ENCODE data around the gene ZNF599. TPM values are rescaled to one million over a fixed set of nuclear protein-coding genes. Genes with fewer than 3 reads are reported as not detected.
A peak's percentile ranks its signal among the peaks of the same experiment; 100 is the strongest.

ZNF599 gene
- total and polyA plus RNA-seq, 4 experiments from 2014 or later, result 8.0 to 10.7 (median 9.9) TPM

DNA sequence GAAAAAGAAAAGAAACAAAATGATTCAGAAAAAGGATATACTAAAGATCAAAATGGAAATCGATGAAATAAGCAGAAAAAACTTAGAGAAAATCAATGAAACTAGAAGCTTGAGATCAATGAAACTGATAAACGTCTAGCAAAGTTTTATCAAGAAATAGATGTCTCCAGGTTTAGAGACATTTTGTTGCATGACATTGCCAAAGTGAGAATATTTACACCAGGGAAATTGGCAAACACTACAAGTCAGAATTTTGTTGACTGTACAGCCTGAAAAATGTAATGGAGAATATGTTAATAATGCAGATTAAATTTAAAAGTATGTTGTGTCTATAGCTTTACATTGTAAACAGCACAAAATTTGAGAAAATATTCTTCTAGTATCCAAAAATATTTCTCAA, 5.3 kb upstream of the ZNF599 start:
- peaks cover 0 to 3% (median under 1%) of the 10 kb centered on the region in 4 donors for H3K4me1 Mint-ChIP-seq
- Histone ChIP-seq H3K36me3 (ENCODE audit: insufficient read depth, low read length) (no peaks in the 10 kb centered on the region), H3K27me3 (ENCODE audit: insufficient read depth, low read length) (no peaks in the 10 kb centered on the region), H3K27ac (ENCODE audit: low read depth, low read length) (no peak overlapping the region), H3K4me1 (ENCODE audit: insufficient read depth, low read length) (no peaks in the 10 kb centered on the region), H3K4me3 (ENCODE audit: low read length in 2 of 2) (no peak overlapping the region), H3K9me3 (ENCODE audit: control insufficient read depth in 1 of 2, low read length in 2 of 2) (peaks cover 0 to 3% of the 10 kb centered on the region in 2 donors)
- H3K27me3 Mint-ChIP-seq, result peaks cover 2 to 4% of the 10 kb centered on the region in 2 donors
- no peaks in the 10 kb centered on the region for H3K36me3 Mint-ChIP-seq
- intact Hi-C loops (cut with micrococcal nuclease), result no loop called here
- H3K4me3 Mint-ChIP-seq, result no peak overlapping the region
- H3K27ac Mint-ChIP-seq, result no peak overlapping the region
- peaks cover 0 to 6% (median 3%) of the 10 kb centered on the region in 8 donors for H3K9me3 Mint-ChIP-seq
- no peak for DNase-seq
- POLR2A ChIA-PET (ENCODE audit: partially characterized antibody), result no interaction called here
- CTCF ChIA-PET (ENCODE audit: partially characterized antibody), result no interaction called here

DNA sequence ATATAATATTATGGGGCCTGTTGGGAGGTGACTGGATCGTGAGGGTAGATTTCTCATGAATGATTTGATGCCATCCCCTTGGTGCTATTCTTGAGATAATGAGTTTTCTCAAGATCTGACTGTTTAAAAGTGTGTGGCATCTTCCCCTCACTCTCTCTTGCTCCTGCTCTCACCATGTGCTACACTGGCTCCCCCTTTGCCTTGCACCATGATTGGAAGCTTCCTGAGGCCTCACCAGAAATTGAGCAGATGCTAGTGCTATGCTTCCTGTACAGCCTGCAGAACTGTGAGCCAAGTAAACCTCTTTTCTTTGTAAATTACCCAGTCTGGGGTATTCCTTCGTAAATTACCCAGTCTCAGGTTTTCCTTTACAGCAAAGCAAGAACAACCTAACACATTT, 1.8 kb upstream of the ZNF599 start:
- DNase-seq, result no peak
- peaks cover 9% of the 10 kb centered on the region for H3K4me1 ChIP-seq (ENCODE audit: insufficient read depth, low read length)
- no peak overlapping the region for H3K27ac ChIP-seq (ENCODE audit: low read depth, low read length)
- Mint-ChIP-seq H3K4me1 (peaks cover 13 to 23% (median 19%) of the 10 kb centered on the region in 4 donors), H3K36me3 (peaks cover 7 to 10% of the 10 kb centered on the region in 2 donors), H3K27me3 (peaks cover 2 to 4% of the 10 kb centered on the region in 2 donors), H3K27ac (no peak overlapping the region), H3K9me3 (peaks cover 0 to 7% (median 3%) of the 10 kb centered on the region in 8 donors), H3K4me3 (no peak overlapping the region)
- intact Hi-C loops (cut with micrococcal nuclease), result loop anchor here (5.0 kb wide), 1 partner anchor 972 kb away; the partner anchor contains the start of genes LIN37, PSENEN and U2AF1L4
- no peaks in the 10 kb centered on the region for H3K27me3 ChIP-seq (ENCODE audit: insufficient read depth, low read length)
- CTCF ChIA-PET (ENCODE audit: partially characterized antibody), result no interaction called here
- POLR2A ChIA-PET (ENCODE audit: partially characterized antibody), result no interaction called here
- peaks cover 0 to 3% of the 10 kb centered on the region in 2 donors for H3K9me3 ChIP-seq (ENCODE audit: control insufficient read depth in 1 of 2, low read length in 2 of 2)
- no peak overlapping the region for H3K4me3 ChIP-seq (ENCODE audit: low read length in 2 of 2)
- no peaks in the 10 kb centered on the region for H3K36me3 ChIP-seq (ENCODE audit: insufficient read depth, low read length)

DNA sequence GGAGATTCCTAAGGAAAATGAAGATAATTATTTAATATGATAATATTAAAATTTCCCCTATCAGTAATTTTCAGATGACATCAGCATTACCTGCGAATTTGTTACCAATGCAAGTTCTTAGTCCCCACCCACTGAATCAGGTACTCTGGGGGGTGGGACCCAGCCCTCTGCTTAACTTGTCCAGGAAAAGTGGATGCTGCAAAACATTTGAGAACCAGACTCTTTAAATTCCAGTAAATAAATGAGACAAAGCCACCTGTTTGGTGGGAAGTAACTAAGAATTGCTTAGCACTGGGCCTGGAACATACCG, 495 bp upstream of the ZNF599 start:
- ChIA-PET CTCF (ENCODE audit: partially characterized antibody) (no interaction called here), POLR2A (ENCODE audit: partially characterized antibody) (interaction anchor here (0.7 kb wide), 1 partner anchor 87 kb away, joined by 3 read pairs; no protein-coding TSS in a partner anchor)
- H3K4me3 Mint-ChIP-seq, result peak overlapping the region; percentile 93 to 98 (median 97)
- peak overlapping the region in 3 of 7 donors; percentile 22 to 97 (median 86) for H3K27ac Mint-ChIP-seq
- no peak overlapping the region for H3K27ac ChIP-seq (ENCODE audit: low read depth, low read length)
- peaks cover 0 to 6% (median 3%) of the 10 kb centered on the region in 8 donors for H3K9me3 Mint-ChIP-seq
- no peaks in the 10 kb centered on the region for H3K27me3 ChIP-seq (ENCODE audit: insufficient read depth, low read length)
- H3K27me3 Mint-ChIP-seq, result peaks cover 2 to 4% of the 10 kb centered on the region in 2 donors
- peaks cover 10 to 19% of the 10 kb centered on the region in 2 donors for H3K36me3 Mint-ChIP-seq
- peaks cover 4% of the 10 kb centered on the region for H3K36me3 ChIP-seq (ENCODE audit: insufficient read depth, low read length)
- peak overlapping the region in 1 of 2 donors; percentile 93 for H3K4me3 ChIP-seq (ENCODE audit: low read length in 2 of 2)
- H3K9me3 ChIP-seq (ENCODE audit: control insufficient read depth in 1 of 2, low read length in 2 of 2), result no peaks in the 10 kb centered on the region
- H3K4me1 ChIP-seq (ENCODE audit: insufficient read depth, low read length), result peaks cover 9% of the 10 kb centered on the region
- intact Hi-C loops (cut with micrococcal nuclease), result loop anchor here (1.0 to 5.0 kb wide), 3 partner anchors 40 to 974 kb away; partner anchors contain the start of genes LIN37, PSENEN, SCGB2B2 and U2AF1L4
- peaks cover 13 to 23% (median 19%) of the 10 kb centered on the region in 4 donors for H3K4me1 Mint-ChIP-seq
- DNase-seq, result no peak

DNA sequence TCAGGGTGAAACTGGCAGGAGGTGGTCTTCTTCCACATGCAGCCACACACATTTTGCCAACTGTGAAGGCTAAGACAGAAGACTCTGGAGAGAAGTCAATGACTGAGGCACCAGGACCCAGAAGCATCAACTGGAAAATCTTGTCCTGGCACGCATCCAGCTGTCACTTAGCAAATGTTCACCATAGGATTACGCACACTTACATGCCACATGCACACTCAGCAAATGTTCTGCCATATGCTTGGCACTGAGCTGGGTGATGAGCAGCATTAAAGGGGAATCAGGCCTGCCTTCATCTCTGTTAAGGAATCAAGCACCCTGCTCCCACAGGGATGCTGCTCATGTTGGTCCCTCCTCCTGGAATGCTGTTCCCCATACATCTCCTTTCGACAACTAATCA, 5.1 kb downstream of the ZNF599 start:
- POLR2A ChIA-PET (ENCODE audit: partially characterized antibody), result no interaction called here
- peaks cover 58 to 70% of the 10 kb centered on the region in 2 donors for H3K36me3 Mint-ChIP-seq
- H3K36me3 ChIP-seq (ENCODE audit: insufficient read depth, low read length), result peaks cover 9% of the 10 kb centered on the region

DNA sequence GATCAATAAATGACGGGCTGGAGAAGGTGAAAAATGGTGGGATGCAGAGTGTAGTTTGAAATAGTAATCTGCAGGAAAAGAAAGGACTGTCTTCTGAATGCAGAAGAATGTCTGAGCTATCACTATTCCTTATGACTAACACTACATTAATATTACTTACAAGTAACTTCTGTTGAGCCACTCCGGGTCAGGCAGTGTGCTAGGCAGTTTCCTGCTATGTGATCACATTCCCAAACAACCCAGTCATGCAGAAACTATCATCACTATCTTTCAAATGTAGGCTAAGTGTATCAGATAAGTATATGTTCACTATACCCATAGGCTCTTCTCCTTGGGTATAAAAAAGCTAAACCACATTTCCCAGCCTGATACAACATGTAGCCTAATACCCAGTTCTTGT, 6.6 kb downstream of the ZNF599 start:
- POLR2A ChIA-PET (ENCODE audit: partially characterized antibody), result no interaction called here
- H3K4me1 Mint-ChIP-seq, result peaks cover under 1 to 3% (median 2%) of the 10 kb centered on the region in 4 donors
- H3K9me3 Mint-ChIP-seq, result peaks cover 2 to 52% (median 36%) of the 10 kb centered on the region in 8 donors
- CTCF ChIA-PET (ENCODE audit: partially characterized antibody), result no interaction called here
- H3K27ac Mint-ChIP-seq, result no peak overlapping the region
- H3K4me3 ChIP-seq (ENCODE audit: low read length in 2 of 2), result no peak overlapping the region
- H3K4me3 Mint-ChIP-seq, result no peak overlapping the region
- H3K36me3 ChIP-seq (ENCODE audit: insufficient read depth, low read length), result peaks cover 9% of the 10 kb centered on the region
- H3K27me3 ChIP-seq (ENCODE audit: insufficient read depth, low read length), result no peaks in the 10 kb centered on the region
- peaks cover 0 to 12% of the 10 kb centered on the region in 2 donors for H3K9me3 ChIP-seq (ENCODE audit: control insufficient read depth in 1 of 2, low read length in 2 of 2)
- H3K27ac ChIP-seq (ENCODE audit: low read depth, low read length), result no peak overlapping the region
- H3K36me3 Mint-ChIP-seq, result peaks cover 68 to 82% of the 10 kb centered on the region in 2 donors
- no peak for DNase-seq
- no peaks in the 10 kb centered on the region for H3K27me3 Mint-ChIP-seq
- intact Hi-C loops (cut with micrococcal nuclease), result no loop called here
- no peaks in the 10 kb centered on the region for H3K4me1 ChIP-seq (ENCODE audit: insufficient read depth, low read length)

More for the DNA sequence above, 5.1 kb downstream of the ZNF599 start:
- no peak for DNase-seq
- Histone ChIP-seq H3K27ac (ENCODE audit: low read depth, low read length) (no peak overlapping the region), H3K4me1 (ENCODE audit: insufficient read depth, low read length) (peaks cover 9% of the 10 kb centered on the region), H3K27me3 (ENCODE audit: insufficient read depth, low read length) (no peaks in the 10 kb centered on the region), H3K4me3 (ENCODE audit: low read length in 2 of 2) (no peak overlapping the region), H3K9me3 (ENCODE audit: control insufficient read depth in 1 of 2, low read length in 2 of 2) (peaks cover 0 to 5% of the 10 kb centered on the region in 2 donors)
- H3K27me3 Mint-ChIP-seq, result no peaks in the 10 kb centered on the region
- H3K4me1 Mint-ChIP-seq, result peaks cover 10 to 17% (median 14%) of the 10 kb centered on the region in 4 donors
- peaks cover 2 to 36% (median 21%) of the 10 kb centered on the region in 8 donors for H3K9me3 Mint-ChIP-seq
- intact Hi-C loops (cut with micrococcal nuclease), result no loop called here
- CTCF ChIA-PET (ENCODE audit: partially characterized antibody), result no interaction called here
- H3K27ac Mint-ChIP-seq, result no peak overlapping the region
- no peak overlapping the region for H3K4me3 Mint-ChIP-seq

DNA sequence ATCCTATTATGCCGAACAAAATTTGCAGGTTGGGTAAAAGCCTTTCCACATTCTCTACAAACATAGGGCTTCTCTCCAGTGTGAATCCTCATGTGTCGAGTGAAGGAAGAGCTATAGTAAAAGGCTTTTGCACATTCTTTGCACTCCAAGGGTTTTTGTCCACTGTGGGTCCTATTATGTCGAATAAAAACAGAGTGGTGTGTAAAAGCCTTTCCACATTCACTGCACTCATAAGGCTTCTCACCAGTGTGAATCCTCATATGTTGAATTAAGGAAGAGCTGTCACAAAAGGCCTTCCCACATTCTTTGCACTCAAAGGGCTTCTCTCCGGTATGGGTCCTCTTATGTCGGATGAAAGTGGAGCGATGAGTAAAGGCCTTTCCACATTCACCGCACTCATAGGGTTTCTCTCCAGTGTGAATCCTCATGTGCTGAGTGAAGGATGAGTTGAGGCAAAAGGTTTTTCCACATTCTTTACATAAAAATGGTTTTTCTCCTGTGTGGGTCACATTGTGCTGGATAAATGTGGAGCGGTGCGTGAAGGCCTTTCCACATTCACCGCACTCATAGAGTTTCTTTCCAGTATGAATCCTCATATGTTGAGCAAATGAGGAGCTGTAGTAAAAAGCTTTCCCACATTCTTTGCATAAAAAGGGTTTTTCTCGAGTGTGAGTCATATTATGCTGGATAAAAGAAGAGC, 13.6 kb downstream of the ZNF599 start:
- Histone ChIP-seq H3K4me3 (ENCODE audit: low read length in 2 of 2) (no peak overlapping the region), H3K4me1 (ENCODE audit: insufficient read depth, low read length) (no peaks in the 10 kb centered on the region), H3K27me3 (ENCODE audit: insufficient read depth, low read length) (no peaks in the 10 kb centered on the region), H3K36me3 (ENCODE audit: insufficient read depth, low read length) (no peaks in the 10 kb centered on the region), H3K27ac (ENCODE audit: low read depth, low read length) (no peak overlapping the region), H3K9me3 (ENCODE audit: control insufficient read depth in 1 of 2, low read length in 2 of 2) (peaks cover 9 to 59% of the 10 kb centered on the region in 2 donors)
- Mint-ChIP-seq H3K4me3 (no peak overlapping the region), H3K27me3 (no peaks in the 10 kb centered on the region), H3K36me3 (peaks cover 58 to 63% of the 10 kb centered on the region in 2 donors), H3K9me3 (peaks cover 7 to 95% (median 89%) of the 10 kb centered on the region in 8 donors), H3K27ac (no peak overlapping the region), H3K4me1 (no peaks in the 10 kb centered on the region)
- no peak for DNase-seq
- POLR2A ChIA-PET (ENCODE audit: partially characterized antibody), result no interaction called here
- intact Hi-C loops (cut with micrococcal nuclease), result no loop called here
- CTCF ChIA-PET (ENCODE audit: partially characterized antibody), result no interaction called here

DNA sequence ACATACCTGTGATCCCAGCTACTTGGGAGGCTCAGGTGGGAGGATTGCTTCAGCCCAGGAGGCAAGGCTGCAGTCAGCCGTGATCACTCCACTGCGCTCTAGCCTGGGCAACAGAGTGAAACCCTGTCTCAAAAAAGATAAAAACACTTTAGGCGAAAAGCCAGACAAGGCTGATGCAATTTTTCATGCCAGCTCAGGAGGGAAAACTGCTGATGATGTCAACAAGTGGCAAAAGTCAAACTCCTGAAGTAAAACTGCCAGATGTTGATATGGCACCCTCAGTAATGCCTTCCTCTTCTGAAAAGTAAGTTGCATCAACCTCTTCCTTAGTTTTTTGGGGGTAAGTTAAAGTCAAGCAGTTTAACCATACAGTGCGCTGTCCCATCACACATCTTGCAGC, 15.6 kb downstream of the ZNF599 start:
- H3K4me1 Mint-ChIP-seq, result no peaks in the 10 kb centered on the region

More for the DNA sequence above, 15.6 kb downstream of the ZNF599 start:
- H3K36me3 Mint-ChIP-seq, result peaks cover 52 to 54% of the 10 kb centered on the region in 2 donors
- no peaks in the 10 kb centered on the region for H3K27me3 Mint-ChIP-seq
- DNase-seq, result no peak
- H3K9me3 ChIP-seq (ENCODE audit: control insufficient read depth in 1 of 2, low read length in 2 of 2), result peaks cover 9 to 63% of the 10 kb centered on the region in 2 donors
- intact Hi-C loops (cut with micrococcal nuclease), result no loop called here
- ChIA-PET CTCF (ENCODE audit: partially characterized antibody) (no interaction called here), POLR2A (ENCODE audit: partially characterized antibody) (no interaction called here)
- peaks cover 9 to 96% (median 91%) of the 10 kb centered on the region in 8 donors for H3K9me3 Mint-ChIP-seq
- H3K4me3 ChIP-seq (ENCODE audit: low read length in 2 of 2), result no peak overlapping the region
- H3K4me1 ChIP-seq (ENCODE audit: insufficient read depth, low read length), result no peaks in the 10 kb centered on the region
- H3K27me3 ChIP-seq (ENCODE audit: insufficient read depth, low read length), result no peaks in the 10 kb centered on the region
- no peaks in the 10 kb centered on the region for H3K36me3 ChIP-seq (ENCODE audit: insufficient read depth, low read length)
- no peak overlapping the region for H3K27ac Mint-ChIP-seq
- no peak overlapping the region for H3K27ac ChIP-seq (ENCODE audit: low read depth, low read length)
- H3K4me3 Mint-ChIP-seq, result no peak overlapping the region
